CD14-positive monocyte (primary cell): ENCODE results near the gene GYS1. TPM values are rescaled to one million over a fixed set of nuclear protein-coding genes. Genes with fewer than 3 reads are reported as not detected.

ENCODE experiments used
- DNase-seq, 3 donors: peaks; one replicate each; pipeline ENCODE4 v3.0.0-alpha.2; 2011 to 2022
- H2AFZ ChIP-seq: 2 replicates; pipeline ENCODE4 v1.6.0; 2012; ENCODE audit warnings: mild to moderate bottlenecking, low read depth, low read length, inconsistent platforms; ENCODE audit not compliant: insufficient read depth, poor library complexity, severe bottlenecking
- H3K27ac ChIP-seq, 2 donors: 1 replicate in 1 of 2; 2 replicates in 1 of 2; pipeline ENCODE4 v1.5.1; 2012 to 2013; ENCODE audit warnings: low read length in 2 of 2, control low read depth in 1 of 2, inconsistent platforms in 1 of 2, low read depth in 1 of 2, mild to moderate bottlenecking in 1 of 2
- H3K27me3 ChIP-seq, 2 donors: one replicate each; pipeline versions ENCODE4 v1.6.0 to v1.6.1; 2011 to 2013; ENCODE audit warnings: low read length in 2 of 2; ENCODE audit not compliant: control insufficient read depth in 2 of 2, insufficient read depth in 2 of 2
- H3K36me3 ChIP-seq, 2 donors: replicated peaks in 1 of 2; 1 replicate in 1 of 2; 2 replicates in 1 of 2; pipeline versions ENCODE4 v1.5.1 to v1.6.1; 2012 to 2013; ENCODE audit warnings: low read length in 2 of 2, control low read depth in 1 of 2, inconsistent platforms in 1 of 2, mild to moderate bottlenecking in 1 of 2; ENCODE audit not compliant: insufficient read depth in 2 of 2, control insufficient read depth in 1 of 2
- H3K4me1 ChIP-seq, 2 donors: 1 replicate in 1 of 2; 2 replicates in 1 of 2; pipeline versions ENCODE4 v1.5.1 to v1.6.1; 2012 to 2013; ENCODE audit warnings: low read length in 2 of 2, control low read depth in 1 of 2, inconsistent platforms in 1 of 2, mild to moderate bottlenecking in 1 of 2, moderate library complexity in 1 of 2; ENCODE audit not compliant: insufficient read depth in 2 of 2, control insufficient read depth in 1 of 2
- H3K4me2 ChIP-seq: replicated peaks from 2 replicates; pipeline ENCODE3; 2012; ENCODE audit warnings: low read length, moderate library complexity, mild to moderate bottlenecking; ENCODE audit not compliant: poor library complexity, severe bottlenecking; ENCODE audit errors: extremely low read depth
- H3K4me3 ChIP-seq, 3 experiments: fragments of 200-600 bp in 1 of 3; sonication (generic) in 1 of 3; replicated peaks in 1 of 3; 1 replicate in 2 of 3; 2 replicates in 1 of 3; pipeline ENCODE4 v1.5.1; 2011 to 2013; ENCODE audit warnings: low read length in 3 of 3, mild to moderate bottlenecking in 3 of 3, control low read depth in 2 of 3, low read depth in 2 of 3, inconsistent platforms in 1 of 3, moderate library complexity in 1 of 3
- H3K79me2 ChIP-seq: 2 replicates; pipeline ENCODE4 v1.6.0; 2012; ENCODE audit warnings: mild to moderate bottlenecking, control low read depth, inconsistent platforms, low read length, moderate library complexity; ENCODE audit not compliant: insufficient read depth
- H3K9ac ChIP-seq: 2 replicates; pipeline ENCODE4 v1.6.0; 2017; ENCODE audit warnings: low read length, mild to moderate bottlenecking; ENCODE audit not compliant: insufficient read depth, poor library complexity, severe bottlenecking
- H3K9me3 ChIP-seq, 2 donors: replicated peaks in 1 of 2; 1 replicate in 1 of 2; 2 replicates in 1 of 2; pipeline versions ENCODE4 v1.5.1 to v1.6.1; 2012 to 2013; ENCODE audit warnings: low read length in 2 of 2, control low read depth in 1 of 2; ENCODE audit not compliant: control insufficient read depth in 1 of 2, insufficient read depth in 1 of 2
- H4K20me1 ChIP-seq: 2 replicates; pipeline ENCODE4 v1.6.0; 2012; ENCODE audit warnings: mild to moderate bottlenecking, low read length, control low read depth, moderate library complexity; ENCODE audit not compliant: insufficient read depth
- H3K27ac Mint-ChIP-seq, 7 donors: one replicate each; pipeline ENCODE4 v1.8.0; 2020; ENCODE audit warnings: mild to moderate bottlenecking in 7 of 7, mixed read lengths in 7 of 7, moderate library complexity in 6 of 7, inconsistent platforms in 2 of 7
- H3K27me3 Mint-ChIP-seq, 3 donors: one replicate each; pipeline ENCODE4 v1.8.0; 2021 to 2022; ENCODE audit warnings: low read depth in 3 of 3, mild to moderate bottlenecking in 3 of 3, mixed read lengths in 3 of 3, moderate library complexity in 3 of 3, inconsistent platforms in 1 of 3
- H3K36me3 Mint-ChIP-seq, 2 donors: one replicate each; pipeline ENCODE4 v1.8.0; 2020; ENCODE audit warnings: mixed read lengths in 2 of 2, inconsistent platforms in 1 of 2, mild to moderate bottlenecking in 1 of 2
- H3K4me1 Mint-ChIP-seq: one replicate; pipeline ENCODE4 v1.8.0; 2020; ENCODE audit warnings: mild to moderate bottlenecking, mixed read lengths
- H3K4me3 Mint-ChIP-seq, 2 donors: one replicate each; pipeline ENCODE4 v1.8.0; 2020; ENCODE audit warnings: mild to moderate bottlenecking in 2 of 2, mixed read lengths in 2 of 2, moderate library complexity in 1 of 2
- H3K9me3 Mint-ChIP-seq, 7 donors: one replicate each; pipeline ENCODE4 v1.8.0; 2020 to 2022; ENCODE audit warnings: mixed read lengths in 7 of 7, mild to moderate bottlenecking in 6 of 7, moderate library complexity in 6 of 7, inconsistent platforms in 2 of 7
- WGBS: methylation state at CpG from one replicate; pipeline ENCODE4 v1.1.5; 2013; ENCODE audit warnings: missing lambda C conversion rate; ENCODE audit not compliant: insufficient coverage; 5-methylcytosine and 5-hydroxymethylcytosine counted together
- intact Hi-C, 2 donors: fragments of 100-400 bp; cut with micrococcal nuclease; formaldehyde crosslinking; loops; one replicate each; pipeline versions ENCODE4 v1.15.0 to v1.15.1; 2023
- polyA plus RNA-seq, 3 donors: library from polyadenylated mRNA; depleted of rRNA in 1 of 3; unstranded in 2 of 3; stranded (reverse) in 1 of 3; fragments of 300-500 nt in 2 of 3; fragments of >200 nt in 1 of 3; fragmentation: Illumina TruSeq in 2 of 3; gene quantifications; 1 replicate in 2 of 3; 2 replicates in 1 of 3; pipeline ENCODE4 v1.2.3, GENCODE V29; 2012 to 2021
- TF ChIP-seq, protein P1 (sequence below): fragments of 200-600 bp; IDR thresholded peaks from one replicate; pipeline ENCODE4 v1.8.0; 2022; ENCODE audit warnings: antibody characterized with exemption, mild to moderate bottlenecking

The GYS1 gene
- polyA plus RNA-seq, 3 donors: 13.3 to 26.0 (median 21.3) TPM

DNA sequence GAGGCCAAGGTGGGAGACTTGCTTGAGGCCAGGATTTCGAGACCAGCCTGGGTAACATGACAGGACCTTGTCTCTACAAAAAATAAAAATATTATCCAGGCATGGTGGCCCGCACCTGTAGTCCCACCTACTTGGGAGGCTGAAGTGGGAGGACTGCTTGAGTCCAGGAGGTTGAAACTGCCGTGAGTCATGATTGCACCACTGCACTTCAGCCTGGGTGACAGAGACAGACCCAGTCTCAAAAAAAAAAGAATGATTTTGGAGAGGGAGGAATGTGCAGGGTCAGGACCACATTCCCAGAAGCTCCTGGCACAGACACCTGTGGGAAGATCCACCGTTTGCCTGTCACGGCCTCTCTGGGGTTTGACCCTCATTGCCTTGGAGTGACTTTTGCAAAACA is 47.7 kb downstream of the GYS1 start:
- Mint-ChIP-seq H3K27ac (no peak overlapping the region), H3K4me1 (peaks cover 4% of the 10 kb centered on the region), H3K27me3 (peaks cover 0 to 5% (median 5%) of the 10 kb centered on the region in 3 donors), H3K9me3 (peaks cover 14 to 39% (median 28%) of the 10 kb centered on the region in 7 donors), H3K4me3 (no peak overlapping the region), H3K36me3 (no peaks in the 10 kb centered on the region)
- no peaks in the 10 kb centered on the region for H3K36me3 ChIP-seq
- no peaks in the 10 kb centered on the region for H3K27me3 ChIP-seq
- TF ChIP-seq, protein P1, sequence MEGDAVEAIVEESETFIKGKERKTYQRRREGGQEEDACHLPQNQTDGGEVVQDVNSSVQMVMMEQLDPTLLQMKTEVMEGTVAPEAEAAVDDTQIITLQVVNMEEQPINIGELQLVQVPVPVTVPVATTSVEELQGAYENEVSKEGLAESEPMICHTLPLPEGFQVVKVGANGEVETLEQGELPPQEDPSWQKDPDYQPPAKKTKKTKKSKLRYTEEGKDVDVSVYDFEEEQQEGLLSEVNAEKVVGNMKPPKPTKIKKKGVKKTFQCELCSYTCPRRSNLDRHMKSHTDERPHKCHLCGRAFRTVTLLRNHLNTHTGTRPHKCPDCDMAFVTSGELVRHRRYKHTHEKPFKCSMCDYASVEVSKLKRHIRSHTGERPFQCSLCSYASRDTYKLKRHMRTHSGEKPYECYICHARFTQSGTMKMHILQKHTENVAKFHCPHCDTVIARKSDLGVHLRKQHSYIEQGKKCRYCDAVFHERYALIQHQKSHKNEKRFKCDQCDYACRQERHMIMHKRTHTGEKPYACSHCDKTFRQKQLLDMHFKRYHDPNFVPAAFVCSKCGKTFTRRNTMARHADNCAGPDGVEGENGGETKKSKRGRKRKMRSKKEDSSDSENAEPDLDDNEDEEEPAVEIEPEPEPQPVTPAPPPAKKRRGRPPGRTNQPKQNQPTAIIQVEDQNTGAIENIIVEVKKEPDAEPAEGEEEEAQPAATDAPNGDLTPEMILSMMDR: no peak
- intact Hi-C loops: no loop called here
- no peak for DNase-seq
- 81% methylated on average over 4 of the region's 5 CpGs for WGBS
- no peak overlapping the region for H3K4me2 ChIP-seq
- H3K4me1 ChIP-seq: no peaks in the 10 kb centered on the region
- peaks cover 16 to 38% of the 10 kb centered on the region in 2 donors for H3K9me3 ChIP-seq
- no peak overlapping the region for H2AFZ ChIP-seq
- no peaks in the 10 kb centered on the region for H4K20me1 ChIP-seq
- no peaks in the 10 kb centered on the region for H3K79me2 ChIP-seq
- H3K4me3 ChIP-seq: no peak overlapping the region
- H3K9ac ChIP-seq: no peak overlapping the region
- no peak overlapping the region for H3K27ac ChIP-seq

DNA sequence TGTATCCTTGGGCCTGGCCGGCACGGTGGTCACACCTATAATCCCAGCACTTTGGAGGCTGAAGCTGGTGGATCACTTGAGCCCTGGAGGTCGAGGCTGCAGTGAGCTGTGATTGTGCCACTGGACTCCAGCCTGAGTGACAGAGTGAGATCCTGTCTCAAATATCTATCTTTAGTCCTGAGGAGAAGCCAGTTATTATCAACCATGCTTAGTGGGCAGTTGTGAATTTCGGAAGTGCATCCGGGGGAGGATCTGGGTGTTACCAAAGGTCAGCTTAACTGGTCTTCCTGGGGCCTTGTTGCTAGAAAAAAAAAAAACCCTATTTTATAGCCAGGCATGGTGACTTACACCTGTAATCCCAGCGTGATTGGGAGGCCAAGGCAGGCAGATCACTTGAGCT is 50.0 kb downstream of the GYS1 start:
- no peak for DNase-seq
- no peaks in the 10 kb centered on the region for H3K36me3 Mint-ChIP-seq
- Histone ChIP-seq H3K36me3 (no peaks in the 10 kb centered on the region), H3K9ac (no peak overlapping the region), H3K4me3 (no peak overlapping the region), H3K27me3 (no peaks in the 10 kb centered on the region), H3K4me1 (no peaks in the 10 kb centered on the region), H3K27ac (no peak overlapping the region), H3K9me3 (peaks cover 16 to 29% of the 10 kb centered on the region in 2 donors), H4K20me1 (no peaks in the 10 kb centered on the region), H3K4me2 (no peak overlapping the region), H2AFZ (no peak overlapping the region), H3K79me2 (no peaks in the 10 kb centered on the region)
- no peaks in the 10 kb centered on the region for H3K4me1 Mint-ChIP-seq
- intact Hi-C loops: no loop called here
- H3K4me3 Mint-ChIP-seq: no peak overlapping the region
- WGBS: 92% methylated on average over 1 of the region's 6 CpGs
- peaks cover 0 to 7% (median 4%) of the 10 kb centered on the region in 3 donors for H3K27me3 Mint-ChIP-seq
- H3K9me3 Mint-ChIP-seq: peaks cover 11 to 28% (median 25%) of the 10 kb centered on the region in 7 donors
- TF ChIP-seq, protein P1: no peak
- H3K27ac Mint-ChIP-seq: no peak overlapping the region
